ENCODE measurements around the gene PSME3IP1.
"Not testable (repeated sequence)": the region's sequence is repeated elsewhere in the genome, so short reads cannot be mapped to it uniquely, and the experiment has no call there.

The PSME3IP1 gene

GRCh38 chr16:57115168-57115513 lies 70.7 kb downstream of the PSME3IP1 start:
- Histone ChIP-seq H3K9ac (no peak overlapping the region), H4K20me1 (peaks cover 0 to 46% (median 7%) of the 10 kb centered on the region in 11 experiments; a peak in 10 of 22 replicates), H3K9me3 (replicated peaks in 1 of 11) (no peaks in the 10 kb centered on the region), H3K4me1 (peaks cover 29 to 65% (median 54%) of the 10 kb centered on the region in 10 experiments), H3K4me3 (no peak overlapping the region), H3K36me3 (peaks cover 44 to 78% (median 62%) of the 10 kb centered on the region in 11 experiments), H3K27ac (no peak overlapping the region), H3K4me2 (no peak overlapping the region), H3K27me3 (no peaks in the 10 kb centered on the region)
- no peak for TF ChIP-seq Cebpa-rat (IDR thresholded peaks at IDR 0.05)

GRCh38 chr16:57113664-57114063 lies 72.2 kb downstream of the PSME3IP1 start:
- Histone ChIP-seq H3K27ac (no peak overlapping the region), H3K4me1 (peaks cover 34 to 52% (median 42%) of the 10 kb centered on the region in 10 experiments), H3K4me2 (peak overlapping the region in 7 of 11 experiments; percentile 8 to 70 (median 33); a peak in 8 of 22 replicates), H3K27me3 (no peaks in the 10 kb centered on the region), H3K36me3 (peaks cover 34 to 65% (median 49%) of the 10 kb centered on the region in 11 experiments), H3K9ac (no peak overlapping the region), H3K9me3 (replicated peaks in 1 of 11) (no peaks in the 10 kb centered on the region), H3K4me3 (no peak overlapping the region), H4K20me1 (peaks cover 8 to 61% (median 17%) of the 10 kb centered on the region in 11 experiments; a peak in 15 of 22 replicates)
- TF ChIP-seq Cebpa-rat (IDR thresholded peaks at IDR 0.05), result no peak

GRCh38 chr16:57113042-57113453 lies 72.8 kb downstream of the PSME3IP1 start:
- Histone ChIP-seq H3K27ac (peak overlapping the region in 1 of 11 experiments; percentile 50; a peak in 2 of 22 replicates), H3K9ac (peak overlapping the region in 2 of 11 experiments; percentile 37 to 56; a peak in 1 of 22 replicates), H3K4me2 (peak overlapping the region; percentile 37 to 70 (median 53); a peak in 20 of 22 replicates)

GRCh38 chr16:57112403-57113041 lies 73.3 kb downstream of the PSME3IP1 start:
- Histone ChIP-seq H3K9me3 (replicated peaks in 1 of 11) (no peaks in the 10 kb centered on the region), H3K27ac (peak overlapping the region in 5 of 11 experiments; percentile 11 to 50 (median 43); a peak in 5 of 22 replicates)
- TF ChIP-seq Cebpa-rat (IDR thresholded peaks at IDR 0.05), result no peak

More at GRCh38 chr16:57113042-57113453, 72.8 kb downstream of the PSME3IP1 start:
- no peak for TF ChIP-seq Cebpa-rat (IDR thresholded peaks at IDR 0.05)
- Histone ChIP-seq H4K20me1 (peaks cover 8 to 66% (median 23%) of the 10 kb centered on the region in 11 experiments; a peak in 15 of 22 replicates), H3K4me1 (peaks cover 35 to 57% (median 48%) of the 10 kb centered on the region in 10 experiments), H3K27me3 (no peaks in the 10 kb centered on the region), H3K9me3 (replicated peaks in 1 of 11) (no peaks in the 10 kb centered on the region), H3K36me3 (peaks cover 30 to 58% (median 45%) of the 10 kb centered on the region in 11 experiments), H3K4me3 (no peak overlapping the region)

GRCh38 chr16:57111420-57111819 lies 74.4 kb downstream of the PSME3IP1 start:
- Histone ChIP-seq H3K36me3 (peaks cover 13 to 42% (median 32%) of the 10 kb centered on the region in 11 experiments; a peak in 21 of 22 replicates), H3K27me3 (no peaks in the 10 kb centered on the region), H3K4me3 (no peak overlapping the region), H3K27ac (no peak overlapping the region), H3K4me1 (peaks cover 39 to 66% (median 55%) of the 10 kb centered on the region in 10 experiments), H3K9ac (peak overlapping the region in 1 of 11 experiments; percentile 15; a peak in 1 of 22 replicates), H4K20me1 (peaks cover 17 to 74% (median 37%) of the 10 kb centered on the region in 11 experiments; a peak in 17 of 22 replicates), H3K9me3 (replicated peaks in 1 of 11) (no peaks in the 10 kb centered on the region), H3K4me2 (peak overlapping the region; percentile 37 to 70 (median 53); a peak in 16 of 22 replicates)
- no peak for TF ChIP-seq Cebpa-rat (IDR thresholded peaks at IDR 0.05)

More at GRCh38 chr16:57112403-57113041, 73.3 kb downstream of the PSME3IP1 start:
- no peaks in the 10 kb centered on the region for H3K27me3 ChIP-seq
- no peak overlapping the region for H3K4me3 ChIP-seq
- H3K4me2 ChIP-seq, result peak overlapping the region; percentile 37 to 70 (median 53)
- H3K4me1 ChIP-seq, result peaks cover 35 to 60% (median 49%) of the 10 kb centered on the region in 10 experiments
- H4K20me1 ChIP-seq, result peaks cover 8 to 64% (median 26%) of the 10 kb centered on the region in 11 experiments; a peak in 17 of 22 replicates
- peak overlapping the region in 8 of 11 experiments; percentile 9 to 56 (median 38); a peak in 7 of 22 replicates for H3K9ac ChIP-seq
- peaks cover 24 to 53% (median 39%) of the 10 kb centered on the region in 11 experiments for H3K36me3 ChIP-seq

- Histone ChIP-seq H3K4me1 (peaks cover 38 to 64% (median 54%) of the 10 kb centered on the region in 10 experiments), H3K36me3 (peaks cover 10 to 37% (median 27%) of the 10 kb centered on the region in 11 experiments; a peak in 20 of 22 replicates), H3K9me3 (replicated peaks in 1 of 11) (no peaks in the 10 kb centered on the region), H4K20me1 (peaks cover 21 to 74% (median 41%) of the 10 kb centered on the region in 11 experiments; a peak in 18 of 22 replicates), H3K4me2 (0 out of 22 replicates have a peak overlapping the region, but pooled peaks of 1 of the 11 experiments have one; percentile 37), H3K9ac (no peak overlapping the region; a peak in 1 of 22 replicates), H3K27me3 (no peaks in the 10 kb centered on the region), H3K4me3 (no peak overlapping the region), H3K27ac (no peak overlapping the region)
- no peak for TF ChIP-seq Cebpa-rat (IDR thresholded peaks at IDR 0.05)
Observed at GRCh38 chr16:57110937-57111336, 74.9 kb downstream of the PSME3IP1 start.

- H3K4me2 ChIP-seq, result 0 out of 22 replicates have a peak overlapping the region, but pooled peaks of 1 of the 11 experiments have one; percentile 31
- not testable (repeated sequence) for H3K9me3 ChIP-seq (replicated peaks in 1 of 11); H3K9ac ChIP-seq; H3K27ac ChIP-seq; H3K27me3 ChIP-seq; H3K4me3 ChIP-seq
- peaks cover 21 to 80% (median 55%) of the 10 kb centered on the region in 11 experiments; a peak in 19 of 22 replicates for H4K20me1 ChIP-seq
- H3K36me3 ChIP-seq, result peaks cover 10 to 28% (median 17%) of the 10 kb centered on the region in 11 experiments; a peak in 20 of 22 replicates
- peaks cover 40 to 72% (median 59%) of the 10 kb centered on the region in 10 experiments for H3K4me1 ChIP-seq
Observed at GRCh38 chr16:57109259-57110105, 76.4 kb downstream of the PSME3IP1 start.

- TF ChIP-seq Cebpa-rat (IDR thresholded peaks at IDR 0.05), result no peak
- H3K27me3 ChIP-seq, result no peaks in the 10 kb centered on the region
- peak overlapping the region in 2 of 11 experiments; percentile 31 to 47; a peak in 2 of 22 replicates for H3K4me2 ChIP-seq
- peaks cover 33 to 76% (median 59%) of the 10 kb centered on the region in 10 experiments for H3K4me1 ChIP-seq
- no peak overlapping the region for H3K27ac ChIP-seq
- no peak overlapping the region for H3K9ac ChIP-seq
- peaks cover 2 to 21% (median 7%) of the 10 kb centered on the region in 11 experiments; a peak in 18 of 22 replicates for H3K36me3 ChIP-seq
- no peaks in the 10 kb centered on the region for H3K9me3 ChIP-seq (replicated peaks in 1 of 11)
- H4K20me1 ChIP-seq, result peaks cover 21 to 80% (median 66%) of the 10 kb centered on the region in 11 experiments; a peak in 20 of 22 replicates
- H3K4me3 ChIP-seq, result no peak overlapping the region
Observed at GRCh38 chr16:57108432-57108831, 77.4 kb downstream of the PSME3IP1 start.
